Activated CD4-positive, alpha-beta T cell treated with anti-CD3 and anti-CD28 coated beads, Interleukin-2, Interleukin-6, amounts not matched to agents 100 ng/mL and 50 ng/mL, durations not matched to agents 16 hours and 8 hours (primary cell): ENCODE results near the gene U2SURP.
"Not testable (repeated sequence)": the region's sequence is repeated elsewhere in the genome, so short reads cannot be mapped to it uniquely, and the experiment has no call there.

ENCODE experiments used
- DNase-seq: peaks from one replicate; pipeline ENCODE4 v3.0.0-alpha.2; 2020

U2SURP gene

DNA sequence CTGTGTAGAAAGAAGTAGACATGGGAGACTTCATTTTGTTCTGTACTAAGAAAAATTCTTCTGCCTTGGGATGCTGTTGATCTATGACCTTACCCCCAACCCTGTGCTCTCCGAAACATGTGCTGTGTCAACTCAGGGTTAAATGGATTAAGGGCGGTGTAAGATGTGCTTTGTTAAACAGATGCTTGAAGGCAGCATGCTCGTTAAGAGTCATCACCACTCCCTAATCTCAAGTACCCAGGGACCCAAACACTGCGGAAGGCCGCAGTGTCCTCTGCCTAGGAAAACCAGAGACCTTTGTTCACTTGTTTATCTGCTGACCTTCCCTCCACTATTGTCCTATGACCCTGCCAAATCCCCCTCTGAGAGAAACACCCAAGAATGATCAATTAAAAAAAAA is 72.6 kb downstream of the U2SURP start:
- DNase-seq, result not testable (repeated sequence)

DNA sequence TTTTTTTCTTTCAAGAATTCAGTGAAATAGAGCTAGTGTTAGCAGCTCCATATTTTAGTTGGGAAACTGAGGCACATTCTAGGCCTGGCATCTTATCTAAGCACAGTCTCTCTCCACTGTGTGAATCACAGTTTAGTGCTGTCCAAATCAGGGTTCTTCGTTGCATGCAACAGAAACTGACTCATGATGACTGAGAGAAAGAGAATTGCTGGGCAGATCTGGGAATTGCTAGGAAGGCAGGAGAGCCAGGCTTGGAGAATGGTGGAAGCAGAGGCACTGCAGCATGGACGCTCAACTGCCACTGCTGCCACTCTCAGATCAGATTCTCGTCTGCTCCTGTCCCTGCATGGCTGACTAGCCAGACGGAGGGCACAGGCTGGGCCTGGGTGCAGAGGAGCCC is 77.5 kb downstream of the U2SURP start:
- no peak for DNase-seq

DNA sequence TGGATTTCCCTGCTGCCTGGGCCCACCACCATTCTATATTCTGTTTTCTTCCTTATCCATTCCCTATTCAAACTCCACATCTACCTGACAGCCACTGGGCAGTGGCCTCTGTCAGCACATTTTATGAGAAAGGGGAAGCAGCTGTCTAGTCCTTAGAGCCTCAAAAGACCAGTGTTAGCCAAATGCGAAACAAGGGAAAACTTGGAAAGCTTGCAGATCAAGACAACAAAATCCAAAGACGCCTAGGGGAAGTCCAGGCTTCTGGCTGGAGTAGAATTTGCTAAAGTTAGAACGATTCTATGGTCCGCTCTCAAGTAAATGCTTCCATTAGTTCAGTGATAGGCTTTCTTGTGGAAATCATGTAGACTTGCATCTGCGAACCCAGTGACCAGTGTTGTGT is 78.8 kb downstream of the U2SURP start:
- DNase-seq, result no peak

DNA sequence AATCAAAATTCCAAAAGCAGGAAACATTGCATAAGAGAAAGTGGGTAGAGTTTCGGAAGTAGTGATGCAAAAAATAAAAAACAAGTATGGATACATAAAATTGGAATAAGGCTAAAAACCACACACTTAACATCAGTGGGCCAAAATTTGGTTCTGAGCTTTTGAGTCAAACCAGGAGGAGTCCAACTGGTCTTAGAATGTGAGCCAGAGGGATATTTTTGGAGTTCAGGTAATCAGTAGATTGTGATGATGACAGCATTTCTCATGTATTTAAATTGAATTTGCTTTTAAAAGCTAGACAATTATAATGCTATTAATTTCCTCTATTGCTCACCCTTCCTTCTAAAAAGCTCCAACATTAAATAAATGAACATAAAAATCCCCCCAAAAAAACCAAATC is 80.0 kb downstream of the U2SURP start:
- DNase-seq, result no peak

GRCh38 chr3:143081844-143082778 is 80.7 kb downstream of the U2SURP start:
- DNase-seq, result peak; percentile 65

DNA sequence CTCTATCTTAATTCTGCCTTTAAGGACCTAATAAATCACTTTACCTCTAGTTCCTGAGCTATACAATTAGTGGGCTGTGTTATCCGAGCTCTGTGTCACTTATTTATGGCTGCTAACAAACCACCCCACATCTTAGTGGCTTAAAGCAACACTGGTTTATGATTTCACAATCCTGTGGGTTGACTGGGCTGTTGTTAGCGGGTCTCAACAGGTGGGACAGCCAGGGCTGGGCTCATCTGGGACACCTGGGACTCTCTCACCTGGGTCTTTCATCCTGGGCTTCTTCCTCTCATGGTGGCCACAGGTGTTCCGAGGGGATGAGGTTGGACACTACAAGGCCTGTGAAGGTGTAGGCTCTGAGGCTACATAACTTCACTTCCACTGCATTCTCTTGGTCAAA is 82.4 kb downstream of the U2SURP start:
- DNase-seq, result no peak

- no peak for DNase-seq
Measured at GRCh38 chr3:143084856-143085731, 83.7 kb downstream of the U2SURP start.

- no peak for DNase-seq
Measured at GRCh38 chr3:143088835-143089234, 87.5 kb downstream of the U2SURP start.

DNA sequence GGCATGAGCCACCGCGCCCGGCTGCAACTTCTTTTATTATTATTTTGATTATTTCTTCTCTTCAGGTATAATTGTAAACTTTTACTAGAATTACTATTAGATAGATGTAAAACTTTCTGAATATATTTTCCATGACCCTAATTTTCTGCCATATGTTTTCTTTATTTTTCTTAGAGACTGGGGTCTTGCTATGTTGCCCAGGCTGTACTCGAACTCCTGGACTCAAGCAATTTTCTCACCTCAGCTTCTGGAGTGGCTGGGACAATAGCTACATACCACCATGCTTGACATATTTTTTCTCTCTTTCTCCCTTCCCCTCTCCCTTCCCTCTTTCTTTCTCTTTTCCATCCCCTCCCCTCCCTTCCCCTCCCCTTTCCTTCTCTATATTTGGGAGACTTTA is 88.6 kb downstream of the U2SURP start:
- DNase-seq, result no peak

GRCh38 chr3:143090486-143090885 is 89.1 kb downstream of the U2SURP start:
- no peak for DNase-seq

DNA sequence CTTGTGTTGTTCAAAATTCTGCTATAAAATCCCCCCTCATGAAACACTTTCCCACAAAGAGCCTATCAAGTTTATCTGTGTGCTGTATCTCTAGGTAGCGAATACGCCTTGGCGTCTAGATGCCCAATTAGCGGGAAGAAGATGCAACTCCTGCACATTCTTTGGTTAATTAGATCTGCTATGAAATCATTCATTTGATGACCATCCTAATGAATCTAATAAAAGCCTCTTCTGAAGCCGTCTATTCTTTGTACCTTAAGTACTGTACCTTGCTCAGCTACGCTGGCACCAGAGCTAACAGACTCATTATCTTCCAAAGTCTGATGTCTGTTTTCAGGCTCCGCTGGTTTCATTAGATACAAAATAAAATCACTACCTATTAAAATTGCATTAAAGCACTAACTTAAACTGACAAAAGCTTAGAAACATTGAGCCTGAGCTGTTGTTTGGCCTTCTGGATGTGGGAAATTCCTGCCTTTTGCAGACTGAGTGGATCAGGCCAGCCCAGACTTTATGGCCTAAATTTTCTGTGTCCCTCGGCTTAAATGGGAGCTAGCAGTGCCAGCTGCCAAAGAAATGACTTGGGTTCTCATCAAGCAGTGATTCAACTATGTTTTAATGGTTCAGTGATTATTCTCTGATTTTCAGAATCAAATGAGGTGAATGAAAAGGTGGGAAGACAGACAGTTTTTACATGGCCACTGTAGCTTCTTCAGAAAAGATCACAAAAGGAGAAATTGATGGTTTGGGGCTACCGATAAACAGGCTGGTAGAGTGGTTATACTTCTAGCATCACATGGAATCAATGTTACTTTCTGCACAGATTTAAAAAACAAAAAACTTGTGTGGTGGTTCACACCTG is 89.8 kb downstream of the U2SURP start:
- no peak for DNase-seq

GRCh38 chr3:143092191-143092590 is 90.8 kb downstream of the U2SURP start:
- DNase-seq, result no peak

DNA sequence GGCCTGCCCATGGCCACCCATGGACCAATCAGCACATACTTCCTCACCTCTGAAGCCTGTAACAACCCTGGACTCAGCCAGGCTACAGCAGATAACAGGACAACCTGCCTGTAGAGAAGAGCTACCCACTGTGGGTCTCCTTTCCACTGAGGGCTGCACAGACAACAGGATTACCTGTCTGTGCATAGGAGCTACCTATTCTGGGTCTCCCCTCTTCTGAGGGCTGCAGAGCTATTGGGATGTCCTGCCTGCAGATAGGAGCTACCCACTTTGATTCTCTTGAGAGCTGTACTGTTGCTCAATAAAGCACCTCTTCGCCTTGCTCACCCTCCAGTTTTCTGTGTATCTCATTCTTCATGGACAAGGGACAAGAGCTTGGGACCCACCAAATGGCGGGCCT is 94.4 kb downstream of the U2SURP start:
- no peak for DNase-seq

DNA sequence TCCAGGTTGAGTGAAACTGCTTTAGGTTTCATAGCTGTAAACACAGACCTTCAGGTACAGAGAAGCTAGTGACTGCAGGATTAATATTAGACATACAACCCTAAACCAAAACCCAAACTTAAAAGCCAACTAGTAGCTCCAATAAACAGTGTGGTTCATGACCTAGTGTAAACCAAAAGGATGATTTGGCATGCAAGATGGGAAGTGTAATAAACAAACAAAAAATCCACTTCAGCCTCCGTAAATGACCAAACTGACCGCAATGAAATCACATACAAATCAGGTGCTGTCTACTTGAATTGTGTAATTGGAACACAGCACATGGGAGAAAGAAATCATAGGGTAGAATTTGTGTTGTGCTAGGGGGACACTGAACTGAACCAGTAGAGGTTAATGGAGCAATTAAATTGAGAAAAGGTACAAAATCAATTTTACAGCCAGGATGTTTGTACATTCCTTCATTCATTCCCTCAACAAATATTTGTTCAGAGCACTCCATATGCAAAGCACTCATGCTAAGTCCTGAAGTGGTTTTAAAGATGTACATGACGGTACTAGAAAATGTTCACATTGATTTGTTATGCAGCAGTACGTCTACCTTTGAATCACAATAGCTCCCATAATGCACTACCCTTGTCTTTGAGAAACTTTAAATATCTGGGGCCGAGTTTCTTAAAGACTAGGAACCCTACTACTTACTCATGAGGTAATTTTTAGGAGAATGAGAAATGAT is 96.8 kb downstream of the U2SURP start:
- no peak for DNase-seq

DNA sequence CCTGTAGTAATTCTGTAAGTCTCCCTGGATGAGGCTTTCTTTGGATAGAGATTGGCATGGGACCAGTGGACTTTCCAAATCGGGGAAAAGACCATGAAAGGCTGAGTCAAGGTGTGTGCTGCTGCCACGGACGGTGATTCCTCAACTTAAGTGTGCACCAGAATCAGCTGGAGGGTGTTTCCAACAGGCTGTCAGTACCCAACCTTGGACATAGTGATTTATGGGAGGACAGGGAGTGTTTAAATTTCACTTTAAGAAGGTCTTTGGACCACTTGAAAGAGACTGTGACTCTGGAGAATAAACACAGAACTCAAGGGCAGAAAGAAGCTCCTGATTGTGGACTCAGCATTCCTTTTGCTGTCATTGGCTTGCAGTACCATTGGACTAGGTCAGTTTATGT is 97.8 kb downstream of the U2SURP start:
- DNase-seq, result no peak

GRCh38 chr3:143099690-143100089 is 98.3 kb downstream of the U2SURP start:
- DNase-seq, result no peak

GRCh38 chr3:143100451-143100850 is 99.1 kb downstream of the U2SURP start:
- no peak for DNase-seq

- DNase-seq, result no peak
Measured at GRCh38 chr3:143101792-143102381, 100.5 kb downstream of the U2SURP start.

DNA sequence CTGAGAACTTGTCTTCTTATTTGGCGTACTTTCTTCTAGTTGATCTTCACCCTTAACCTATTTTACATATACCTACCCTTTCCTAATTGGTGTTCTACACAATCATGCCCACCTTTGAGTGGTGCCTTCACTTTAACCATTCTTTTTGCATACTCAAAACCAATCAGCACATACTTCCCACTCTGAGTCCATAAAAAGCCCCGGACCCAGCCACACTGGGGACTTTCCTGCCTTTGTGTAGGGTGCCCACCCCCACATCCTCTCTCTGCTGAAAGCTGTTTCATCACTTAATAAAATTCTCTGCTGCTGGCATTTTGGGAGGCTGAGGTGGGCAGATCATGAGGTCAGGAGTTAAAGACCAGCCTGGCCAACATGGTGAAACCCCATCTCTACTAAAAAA is 102.3 kb downstream of the U2SURP start:
- DNase-seq, result no peak

DNA sequence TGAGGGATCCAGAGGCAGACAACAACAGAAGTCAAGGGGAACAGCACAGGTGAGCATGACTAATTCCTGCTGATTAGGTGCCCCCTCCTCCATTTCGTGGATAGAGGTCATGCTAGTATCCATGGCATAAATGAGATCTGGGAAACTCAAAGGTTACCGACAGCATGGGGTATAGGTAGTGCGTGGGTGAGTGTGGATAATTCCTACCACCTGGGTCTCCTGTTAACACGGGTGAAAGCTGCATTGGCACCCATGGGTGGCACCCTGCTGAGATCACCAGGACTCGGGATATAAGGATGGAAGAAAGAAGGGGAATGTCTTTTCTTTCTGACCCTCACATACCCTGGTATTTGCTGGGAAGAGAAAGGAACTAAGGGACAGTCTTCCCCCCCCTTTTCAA is 103.8 kb downstream of the U2SURP start:
- DNase-seq, result no peak

GRCh38 chr3:143109861-143110260 is 108.5 kb downstream of the U2SURP start:
- no peak for DNase-seq
